ENCODE measurements around the gene ASRGL1. TPM values are rescaled to one million over a fixed set of nuclear protein-coding genes. Genes with fewer than 3 reads are reported as not detected.

Gene ASRGL1
- polyA plus RNA-seq, 1 experiment: 0.61 TPM

DNA sequence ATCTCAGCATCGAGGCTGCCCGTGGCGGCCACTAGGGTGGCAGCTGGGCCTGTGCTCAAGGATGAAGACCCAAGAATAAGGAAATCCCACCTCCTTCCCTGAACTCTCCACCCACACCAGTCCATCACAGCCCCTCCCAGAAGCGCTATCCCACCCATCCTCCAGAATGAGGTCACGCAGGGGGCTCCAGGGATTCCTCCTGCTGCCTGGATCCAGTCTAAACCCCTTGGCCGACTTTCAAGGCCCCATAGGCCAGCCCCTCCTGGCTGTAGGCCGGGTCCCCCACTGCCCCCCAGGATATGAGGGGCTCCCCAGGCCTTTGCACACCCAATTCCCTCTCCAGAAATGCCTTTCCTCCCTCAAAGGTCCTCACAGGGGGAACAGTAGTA is 62.6 kb downstream of the ASRGL1 start:
- POLR2A ChIA-PET: no interaction called here
- DNase-seq (ENCODE audit: low read depth, low spot score): no peak
- H3K4me3 ChIP-seq (ENCODE audit: low read depth, low read length): no peak overlapping the region
- no peak overlapping the region for H3K27ac ChIP-seq (ENCODE audit: low read depth, low read length)
- H3K9me3 ChIP-seq (ENCODE audit: control insufficient read depth, insufficient read depth, low read length): no peaks in the 10 kb centered on the region
- H3K27me3 ChIP-seq (ENCODE audit: control insufficient read depth, insufficient read depth, low read length): peaks cover 4% of the 10 kb centered on the region
- CTCF ChIA-PET: interaction anchor here (0.9 to 5.1 kb wide), 4 partner anchors 11 to 161 kb away, joined by 3 to 39 read pairs (median 25); no protein-coding TSS in a partner anchor
- TF ChIP-seq, protein P1, sequence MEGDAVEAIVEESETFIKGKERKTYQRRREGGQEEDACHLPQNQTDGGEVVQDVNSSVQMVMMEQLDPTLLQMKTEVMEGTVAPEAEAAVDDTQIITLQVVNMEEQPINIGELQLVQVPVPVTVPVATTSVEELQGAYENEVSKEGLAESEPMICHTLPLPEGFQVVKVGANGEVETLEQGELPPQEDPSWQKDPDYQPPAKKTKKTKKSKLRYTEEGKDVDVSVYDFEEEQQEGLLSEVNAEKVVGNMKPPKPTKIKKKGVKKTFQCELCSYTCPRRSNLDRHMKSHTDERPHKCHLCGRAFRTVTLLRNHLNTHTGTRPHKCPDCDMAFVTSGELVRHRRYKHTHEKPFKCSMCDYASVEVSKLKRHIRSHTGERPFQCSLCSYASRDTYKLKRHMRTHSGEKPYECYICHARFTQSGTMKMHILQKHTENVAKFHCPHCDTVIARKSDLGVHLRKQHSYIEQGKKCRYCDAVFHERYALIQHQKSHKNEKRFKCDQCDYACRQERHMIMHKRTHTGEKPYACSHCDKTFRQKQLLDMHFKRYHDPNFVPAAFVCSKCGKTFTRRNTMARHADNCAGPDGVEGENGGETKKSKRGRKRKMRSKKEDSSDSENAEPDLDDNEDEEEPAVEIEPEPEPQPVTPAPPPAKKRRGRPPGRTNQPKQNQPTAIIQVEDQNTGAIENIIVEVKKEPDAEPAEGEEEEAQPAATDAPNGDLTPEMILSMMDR (IDR thresholded peaks at IDR 0.05; ENCODE audit: low read depth, low read length): no peak

DNA sequence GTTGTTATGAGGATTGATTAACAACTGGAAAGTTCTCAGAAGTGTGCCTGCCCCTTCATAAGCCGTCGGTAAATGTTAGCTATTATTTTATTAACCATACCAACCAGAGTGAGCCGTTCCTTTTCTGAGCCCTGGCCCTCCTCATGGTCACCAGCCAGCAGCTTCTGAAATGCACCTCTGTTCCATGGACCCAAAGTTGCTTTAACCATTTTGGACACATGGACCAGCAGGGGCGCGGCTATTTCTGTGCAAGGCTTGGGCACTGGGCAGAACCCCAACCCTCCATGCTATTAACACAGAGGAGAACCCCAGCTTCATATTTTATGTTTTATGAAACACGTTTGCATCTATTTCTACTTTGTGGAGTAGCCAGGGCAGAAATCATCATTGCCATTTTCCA is 63.0 kb downstream of the ASRGL1 start:
- TF ChIP-seq, protein P1 (IDR thresholded peaks at IDR 0.05; ENCODE audit: low read depth, low read length): no peak
- Histone ChIP-seq H3K4me3 (ENCODE audit: low read depth, low read length) (no peak overlapping the region), H3K9me3 (ENCODE audit: control insufficient read depth, insufficient read depth, low read length) (no peaks in the 10 kb centered on the region), H3K27ac (ENCODE audit: low read depth, low read length) (no peak overlapping the region), H3K27me3 (ENCODE audit: control insufficient read depth, insufficient read depth, low read length) (peaks cover 4% of the 10 kb centered on the region)
- ChIA-PET CTCF (interaction anchor here (0.9 to 5.1 kb wide), 4 partner anchors 11 to 160 kb away, joined by 3 to 39 read pairs (median 25); no protein-coding TSS in a partner anchor), POLR2A (interaction anchor here (0.9 to 1.9 kb wide), 2 partner anchors 160 to 441 kb away, joined by 3 to 5 read pairs; no protein-coding TSS in a partner anchor)
- no peak for DNase-seq (ENCODE audit: low read depth, low spot score)

DNA sequence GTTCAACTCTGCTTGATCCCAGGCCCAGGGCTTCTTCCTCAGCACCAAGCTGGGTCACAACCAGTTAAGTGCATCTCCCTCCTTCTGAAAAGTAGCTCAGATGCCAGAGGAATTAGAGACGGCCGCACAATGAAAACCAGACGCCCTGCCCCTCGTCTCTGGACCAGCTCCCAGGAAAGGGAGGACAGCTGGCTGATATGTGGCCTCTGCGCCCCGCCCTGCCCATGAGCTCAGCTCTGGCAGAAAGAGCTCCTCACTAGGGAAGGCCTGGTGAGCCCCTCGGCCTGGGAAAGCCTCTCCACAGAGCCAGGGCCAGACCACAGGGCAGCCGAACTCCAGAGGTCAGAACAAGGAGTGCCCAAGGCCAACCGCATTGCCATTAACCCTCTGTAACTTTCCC is 63.5 kb downstream of the ASRGL1 start:
- POLR2A ChIA-PET: interaction anchor here (0.9 to 1.9 kb wide), 3 partner anchors 160 to 441 kb away, joined by 3 to 5 read pairs (median 5); partner anchors contain the start of gene EEF1G

DNA sequence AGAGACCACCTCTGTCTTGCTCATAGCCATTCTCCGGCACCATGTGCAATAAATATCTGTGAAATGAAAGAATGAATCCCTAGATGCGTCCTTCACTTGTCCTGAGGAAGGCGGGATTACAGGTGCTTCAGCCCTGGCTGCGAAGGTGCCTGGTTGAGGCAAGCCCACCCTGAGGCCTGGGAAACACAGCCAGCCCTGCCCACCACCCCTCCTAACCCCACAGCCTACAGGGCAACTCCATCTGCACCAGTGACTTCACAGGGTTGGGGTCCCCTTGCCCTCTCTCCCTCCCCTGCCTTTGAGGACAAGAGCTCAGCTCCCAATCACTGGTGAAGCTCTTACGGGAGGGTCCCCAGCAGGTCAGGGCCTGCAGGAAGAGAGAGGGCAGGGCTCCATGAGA is 64.1 kb downstream of the ASRGL1 start:
- TF ChIP-seq, protein P1 (IDR thresholded peaks at IDR 0.05; ENCODE audit: low read depth, low read length): no peak
- Histone ChIP-seq H3K4me3 (ENCODE audit: low read depth, low read length) (no peak overlapping the region), H3K9me3 (ENCODE audit: control insufficient read depth, insufficient read depth, low read length) (no peaks in the 10 kb centered on the region), H3K27me3 (ENCODE audit: control insufficient read depth, insufficient read depth, low read length) (peaks cover 4% of the 10 kb centered on the region), H3K27ac (ENCODE audit: low read depth, low read length) (no peak overlapping the region)
- no peak for DNase-seq (ENCODE audit: low read depth, low spot score)
- ChIA-PET CTCF (interaction anchor here (0.6 to 5.1 kb wide), 5 partner anchors 20 to 159 kb away, joined by 3 to 39 read pairs (median 16); no protein-coding TSS in a partner anchor), POLR2A (interaction anchor here (0.6 to 1.9 kb wide), 3 partner anchors 173 to 440 kb away, joined by 5 to 6 read pairs (median 5); partner anchors contain the start of gene EEF1G)

More for the DNA sequence above, 63.5 kb downstream of the ASRGL1 start:
- DNase-seq (ENCODE audit: low read depth, low spot score): peak; percentile 46
- TF ChIP-seq, protein P1 (IDR thresholded peaks at IDR 0.05; ENCODE audit: low read depth, low read length): no peak
- Histone ChIP-seq H3K27me3 (ENCODE audit: control insufficient read depth, insufficient read depth, low read length) (peaks cover 4% of the 10 kb centered on the region), H3K4me3 (ENCODE audit: low read depth, low read length) (no peak overlapping the region), H3K9me3 (ENCODE audit: control insufficient read depth, insufficient read depth, low read length) (no peaks in the 10 kb centered on the region), H3K27ac (ENCODE audit: low read depth, low read length) (no peak overlapping the region)
- CTCF ChIA-PET: interaction anchor here (0.7 to 5.1 kb wide), 4 partner anchors 19 to 160 kb away, joined by 3 to 39 read pairs (median 25); no protein-coding TSS in a partner anchor

DNA sequence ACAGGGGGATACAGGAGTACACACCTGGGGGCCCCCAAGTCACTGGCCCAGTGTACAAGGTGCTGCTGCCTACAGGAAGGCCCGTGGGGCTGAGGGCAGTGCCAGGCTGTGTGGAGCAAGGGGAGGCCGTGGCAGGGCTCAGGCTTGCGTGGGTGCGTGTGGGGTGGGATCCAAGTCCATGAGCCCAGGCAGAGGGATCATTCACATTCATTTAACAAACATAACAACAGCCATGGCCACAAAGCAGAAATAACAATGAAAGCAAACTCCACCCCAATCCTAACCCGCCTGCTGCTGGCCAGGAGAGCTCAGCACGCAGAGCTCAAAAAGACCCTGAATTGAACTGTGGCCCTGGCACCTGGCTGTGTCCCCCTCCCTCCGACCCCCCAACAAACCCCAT is 64.6 kb downstream of the ASRGL1 start:
- ChIA-PET POLR2A (interaction anchor here (0.6 to 1.9 kb wide), 3 partner anchors 172 to 440 kb away, joined by 5 to 6 read pairs (median 5); partner anchors contain the start of gene EEF1G), CTCF (interaction anchor here (0.6 to 5.1 kb wide), 4 partner anchors 23 to 159 kb away, joined by 3 to 39 read pairs (median 18); no protein-coding TSS in a partner anchor)
- H3K27me3 ChIP-seq (ENCODE audit: control insufficient read depth, insufficient read depth, low read length): peaks cover 8% of the 10 kb centered on the region
- no peaks in the 10 kb centered on the region for H3K9me3 ChIP-seq (ENCODE audit: control insufficient read depth, insufficient read depth, low read length)
- no peak overlapping the region for H3K27ac ChIP-seq (ENCODE audit: low read depth, low read length)
- H3K4me3 ChIP-seq (ENCODE audit: low read depth, low read length): no peak overlapping the region
- DNase-seq (ENCODE audit: low read depth, low spot score): no peak
- TF ChIP-seq, protein P1 (IDR thresholded peaks at IDR 0.05; ENCODE audit: low read depth, low read length): no peak

Data from AG04450 (cell line).